ENCODE data around the gene F13A1. TPM values are rescaled to one million over a fixed set of nuclear protein-coding genes. Genes with fewer than 3 reads are reported as not detected.
A peak's percentile ranks its signal among the peaks of the same experiment; 100 is the strongest.

Gene F13A1
- total and polyA plus RNA-seq, 9 donors: 26.0 to 64.9 (median 48.6) TPM

DNA sequence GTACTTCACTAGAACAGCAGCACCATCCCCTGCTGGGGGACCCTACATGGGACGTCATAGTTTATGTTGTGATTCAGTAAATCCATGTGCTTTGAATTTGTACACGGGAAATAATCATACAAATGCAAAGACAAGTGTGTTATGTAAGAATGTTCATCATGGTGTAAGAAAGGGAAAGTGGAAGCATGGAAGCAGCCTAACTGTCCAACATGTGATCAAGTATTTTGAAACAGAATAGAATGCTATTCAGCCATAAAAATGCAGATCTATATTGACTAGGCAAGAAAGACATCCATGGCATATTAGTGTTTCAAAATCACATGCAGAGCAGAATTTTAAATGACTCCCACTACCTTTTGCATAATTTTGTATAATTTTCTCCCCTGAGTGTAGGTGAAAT is 117.6 kb downstream of the F13A1 start:
- 83% methylated on average over 2 of the region's 2 CpGs for WGBS (ENCODE audit: insufficient coverage)
- Histone ChIP-seq H3K27me3 (ENCODE audit: control insufficient read depth, insufficient read depth, low read length) (peaks cover 2% of the 10 kb centered on the region), H3K4me1 (ENCODE audit: control insufficient read depth, insufficient read depth, low read length) (no peaks in the 10 kb centered on the region), H3K36me3 (ENCODE audit: control insufficient read depth, insufficient read depth, low read length) (no peaks in the 10 kb centered on the region), H3K27ac (ENCODE audit: low read length) (no peak overlapping the region), H3K9me3 (replicated peaks; ENCODE audit: control insufficient read depth, low read depth, low read length) (no peaks in the 10 kb centered on the region), H3K4me3 (ENCODE audit: low read length) (no peak overlapping the region)
- no peak for DNase-seq

GRCh38 chr6:6201200-6201599 is 119.3 kb downstream of the F13A1 start:
- Histone ChIP-seq H3K4me1 (ENCODE audit: control insufficient read depth, insufficient read depth, low read length) (peaks cover 3% of the 10 kb centered on the region), H3K27me3 (ENCODE audit: control insufficient read depth, insufficient read depth, low read length) (peaks cover 2% of the 10 kb centered on the region), H3K4me3 (ENCODE audit: low read length) (no peak overlapping the region), H3K9me3 (replicated peaks; ENCODE audit: control insufficient read depth, low read depth, low read length) (no peaks in the 10 kb centered on the region), H3K27ac (ENCODE audit: low read length) (no peak overlapping the region), H3K36me3 (ENCODE audit: control insufficient read depth, insufficient read depth, low read length) (no peaks in the 10 kb centered on the region)
- no peak for DNase-seq
- WGBS (ENCODE audit: insufficient coverage): 40% methylated on average over 2 of the region's 4 CpGs

- Histone ChIP-seq H3K9me3 (replicated peaks; ENCODE audit: control insufficient read depth, low read depth, low read length) (no peaks in the 10 kb centered on the region), H3K27me3 (ENCODE audit: control insufficient read depth, insufficient read depth, low read length) (peaks cover 2% of the 10 kb centered on the region), H3K4me3 (ENCODE audit: low read length) (no peak overlapping the region), H3K4me1 (ENCODE audit: control insufficient read depth, insufficient read depth, low read length) (peaks cover 3% of the 10 kb centered on the region), H3K36me3 (ENCODE audit: control insufficient read depth, insufficient read depth, low read length) (no peaks in the 10 kb centered on the region), H3K27ac (ENCODE audit: low read length) (no peak overlapping the region)
- DNase-seq: no peak
- 87% methylated on average over 3 of the region's 3 CpGs for WGBS (ENCODE audit: insufficient coverage)
Observed at GRCh38 chr6:6199678-6200077, 120.8 kb downstream of the F13A1 start.

- H3K9me3 ChIP-seq (replicated peaks; ENCODE audit: control insufficient read depth, low read depth, low read length): no peaks in the 10 kb centered on the region
- no CpG with 5 or more reads among the region's 3 CpGs for WGBS (ENCODE audit: insufficient coverage)
- H3K27ac ChIP-seq (ENCODE audit: low read length): no peak overlapping the region
- H3K36me3 ChIP-seq (ENCODE audit: control insufficient read depth, insufficient read depth, low read length): no peaks in the 10 kb centered on the region
- no peak overlapping the region for H3K4me3 ChIP-seq (ENCODE audit: low read length)
- H3K4me1 ChIP-seq (ENCODE audit: control insufficient read depth, insufficient read depth, low read length): peaks cover 3% of the 10 kb centered on the region
- peaks cover 2% of the 10 kb centered on the region for H3K27me3 ChIP-seq (ENCODE audit: control insufficient read depth, insufficient read depth, low read length)
- DNase-seq: peak; percentile 54
Observed at GRCh38 chr6:6196762-6197161, 123.7 kb downstream of the F13A1 start.

DNA sequence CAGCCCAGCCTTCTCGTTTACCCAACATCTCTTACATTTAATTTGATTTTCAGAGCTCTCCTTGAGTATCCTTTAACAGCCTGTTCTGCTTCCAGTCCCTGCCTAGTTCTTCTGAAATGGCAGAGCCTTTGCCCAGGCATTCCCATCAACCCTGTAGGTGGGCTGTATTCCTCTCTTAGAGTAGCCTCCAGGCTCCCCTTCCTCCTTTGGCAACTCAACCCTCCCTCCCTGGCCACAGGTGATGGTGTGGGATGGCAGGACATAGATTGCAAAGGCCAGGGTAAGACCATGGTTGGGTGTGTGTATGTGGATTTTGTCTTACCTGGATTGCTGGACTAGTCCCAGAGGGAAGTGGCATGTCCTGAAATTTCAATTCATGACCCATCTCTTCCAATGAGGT is 125.4 kb downstream of the F13A1 start:
- H3K27ac ChIP-seq (ENCODE audit: low read length): no peak overlapping the region
- 83% methylated on average over 1 of the region's 1 CpG for WGBS (ENCODE audit: insufficient coverage)
- H3K27me3 ChIP-seq (ENCODE audit: control insufficient read depth, insufficient read depth, low read length): peaks cover 1% of the 10 kb centered on the region
- no peaks in the 10 kb centered on the region for H3K9me3 ChIP-seq (replicated peaks; ENCODE audit: control insufficient read depth, low read depth, low read length)
- H3K36me3 ChIP-seq (ENCODE audit: control insufficient read depth, insufficient read depth, low read length): no peaks in the 10 kb centered on the region
- H3K4me3 ChIP-seq (ENCODE audit: low read length): no peak overlapping the region
- no peak for DNase-seq
- peaks cover 3% of the 10 kb centered on the region for H3K4me1 ChIP-seq (ENCODE audit: control insufficient read depth, insufficient read depth, low read length)

DNA sequence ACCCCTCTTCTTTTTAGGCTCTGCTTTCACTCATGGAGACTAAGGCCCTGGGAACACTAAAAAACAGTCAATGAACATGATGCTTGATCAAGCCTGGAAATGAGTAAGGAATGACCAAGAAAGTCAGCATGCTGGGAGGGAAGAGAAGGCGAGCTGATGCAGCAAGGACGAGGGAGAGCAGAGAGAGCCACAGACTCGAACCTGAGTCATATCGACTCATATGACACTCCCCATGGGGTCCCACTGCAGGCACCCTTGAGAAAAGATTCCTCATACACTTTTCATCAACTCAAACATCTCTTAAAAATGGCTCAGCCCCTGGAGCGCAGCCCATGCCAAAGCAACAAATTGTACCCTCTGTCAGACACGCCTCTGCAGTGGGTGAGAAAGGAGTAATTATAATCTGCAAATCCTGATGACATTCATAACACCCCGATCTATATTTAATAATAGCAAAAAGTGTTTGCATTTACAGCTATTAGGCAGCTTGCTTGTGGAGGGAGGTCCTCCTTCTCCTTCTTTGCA is 127.2 kb downstream of the F13A1 start:
- Histone ChIP-seq H3K27me3 (ENCODE audit: control insufficient read depth, insufficient read depth, low read length) (no peaks in the 10 kb centered on the region), H3K4me3 (ENCODE audit: low read length) (no peak overlapping the region), H3K4me1 (ENCODE audit: control insufficient read depth, insufficient read depth, low read length) (peaks cover 3% of the 10 kb centered on the region), H3K9me3 (replicated peaks; ENCODE audit: control insufficient read depth, low read depth, low read length) (no peaks in the 10 kb centered on the region), H3K36me3 (ENCODE audit: control insufficient read depth, insufficient read depth, low read length) (no peaks in the 10 kb centered on the region), H3K27ac (ENCODE audit: low read length) (no peak overlapping the region)
- no CpG with 5 or more reads among the region's 7 CpGs for WGBS (ENCODE audit: insufficient coverage)
- no peak for DNase-seq

- no peak overlapping the region for H3K4me3 ChIP-seq (ENCODE audit: low read length)
- H3K36me3 ChIP-seq (ENCODE audit: control insufficient read depth, insufficient read depth, low read length): no peaks in the 10 kb centered on the region
- no peaks in the 10 kb centered on the region for H3K4me1 ChIP-seq (ENCODE audit: control insufficient read depth, insufficient read depth, low read length)
- no peak for DNase-seq
- WGBS (ENCODE audit: insufficient coverage): 100% methylated on average over 1 of the region's 1 CpG
- no peak overlapping the region for H3K27ac ChIP-seq (ENCODE audit: low read length)
- H3K27me3 ChIP-seq (ENCODE audit: control insufficient read depth, insufficient read depth, low read length): no peaks in the 10 kb centered on the region
- no peaks in the 10 kb centered on the region for H3K9me3 ChIP-seq (replicated peaks; ENCODE audit: control insufficient read depth, low read depth, low read length)
Observed at GRCh38 chr6:6191909-6192308, 128.6 kb downstream of the F13A1 start.

- H3K27ac ChIP-seq (ENCODE audit: low read length): no peak overlapping the region
- H3K4me3 ChIP-seq (ENCODE audit: low read length): no peak overlapping the region
- no peaks in the 10 kb centered on the region for H3K36me3 ChIP-seq (ENCODE audit: control insufficient read depth, insufficient read depth, low read length)
- no peaks in the 10 kb centered on the region for H3K27me3 ChIP-seq (ENCODE audit: control insufficient read depth, insufficient read depth, low read length)
- WGBS (ENCODE audit: insufficient coverage): 0% methylated on average over 1 of the region's 2 CpGs
- no peaks in the 10 kb centered on the region for H3K4me1 ChIP-seq (ENCODE audit: control insufficient read depth, insufficient read depth, low read length)
- no peaks in the 10 kb centered on the region for H3K9me3 ChIP-seq (replicated peaks; ENCODE audit: control insufficient read depth, low read depth, low read length)
- no peak for DNase-seq
Observed at GRCh38 chr6:6191476-6191875, 129.0 kb downstream of the F13A1 start.

GRCh38 chr6:6180684-6181083 is 139.8 kb downstream of the F13A1 start:
- H3K27me3 ChIP-seq (ENCODE audit: control insufficient read depth, insufficient read depth, low read length): no peaks in the 10 kb centered on the region
- peaks cover 8% of the 10 kb centered on the region for H3K4me1 ChIP-seq (ENCODE audit: control insufficient read depth, insufficient read depth, low read length)
- no peaks in the 10 kb centered on the region for H3K9me3 ChIP-seq (replicated peaks; ENCODE audit: control insufficient read depth, low read depth, low read length)
- 77% methylated on average over 2 of the region's 2 CpGs for WGBS (ENCODE audit: insufficient coverage)
- no peak for DNase-seq
- H3K27ac ChIP-seq (ENCODE audit: low read length): no peak overlapping the region
- H3K36me3 ChIP-seq (ENCODE audit: control insufficient read depth, insufficient read depth, low read length): no peaks in the 10 kb centered on the region
- no peak overlapping the region for H3K4me3 ChIP-seq (ENCODE audit: low read length)

GRCh38 chr6:6179858-6180623 is 140.4 kb downstream of the F13A1 start:
- no peak for DNase-seq
- H3K4me1 ChIP-seq (ENCODE audit: control insufficient read depth, insufficient read depth, low read length): peaks cover 8% of the 10 kb centered on the region
- H3K27me3 ChIP-seq (ENCODE audit: control insufficient read depth, insufficient read depth, low read length): peaks cover 2% of the 10 kb centered on the region
- H3K36me3 ChIP-seq (ENCODE audit: control insufficient read depth, insufficient read depth, low read length): no peaks in the 10 kb centered on the region
- no peak overlapping the region for H3K4me3 ChIP-seq (ENCODE audit: low read length)
- no peak overlapping the region for H3K27ac ChIP-seq (ENCODE audit: low read length)
- H3K9me3 ChIP-seq (replicated peaks; ENCODE audit: control insufficient read depth, low read depth, low read length): no peaks in the 10 kb centered on the region
- WGBS (ENCODE audit: insufficient coverage): 68% methylated on average over 10 of the region's 11 CpGs
